Activated naive CD4-positive, alpha-beta T cell treated with anti-CD3 and anti-CD28 coated beads, Interleukin-2, amount 50 U/mL, for 72 hours (primary cell): ENCODE results near the gene IFNA8. TPM values are rescaled to one million over a fixed set of nuclear protein-coding genes. Genes with fewer than 3 reads are reported as not detected.
"Not testable (repeated sequence)": the region's sequence is repeated elsewhere in the genome, so short reads cannot be mapped to it uniquely, and the experiment has no call there.

Experiments
- ATAC-seq, 2 donors: fragments of 150-1000 bp; cut with Tn5 transposase; 2 replicates each; pipeline ENCODE4 v1.10.0; 2021; ENCODE audit warnings: mild to moderate bottlenecking in 2 of 2, moderate library complexity in 2 of 2
- DNase-seq, 2 donors: peaks; one replicate each; pipeline ENCODE4 v3.0.0; 2021 to 2022; ENCODE audit warnings: low spot score in 2 of 2
- H3K27ac Mint-ChIP-seq, 2 donors: one replicate each; pipeline ENCODE4 v1.8.0; 2022; ENCODE audit warnings: mild to moderate bottlenecking in 2 of 2, mixed read lengths in 2 of 2
- H3K36me3 Mint-ChIP-seq, 2 donors: one replicate each; pipeline ENCODE4 v1.8.0; 2022; ENCODE audit warnings: mixed read lengths in 2 of 2
- H3K9me3 Mint-ChIP-seq, 2 donors: one replicate each; pipeline ENCODE4 v1.8.0; 2022; ENCODE audit warnings: mixed read lengths in 2 of 2
- total RNA-seq, 2 donors: library from RNA; stranded (reverse); gene quantifications; one replicate each; pipeline ENCODE4 v1.2.3, GENCODE V29; 2022

The IFNA8 gene
- not detected for total RNA-seq

DNA sequence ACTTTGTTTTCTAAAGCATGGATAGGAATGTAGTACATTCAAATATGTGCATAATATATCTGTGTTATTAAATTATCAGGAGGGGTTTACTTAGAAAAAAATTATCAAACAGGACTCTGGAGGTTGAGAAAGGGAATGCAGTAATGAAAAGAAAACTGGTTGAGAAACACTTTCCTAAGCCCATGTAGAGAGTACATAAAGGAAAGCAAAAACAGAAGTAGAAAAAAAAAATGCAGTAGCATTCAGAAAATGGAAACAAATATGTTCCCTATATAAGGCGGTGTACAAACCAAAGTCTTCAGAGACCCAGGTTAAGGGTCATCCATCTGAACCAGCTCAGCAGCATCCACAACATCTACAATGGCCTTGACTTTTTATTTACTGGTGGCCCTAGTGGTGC is at the start of gene IFNA8:
IFNA8 (plus strand) TSS at position 301 of the 400 bp plus-strand sequence; CDS start at position 361, 60 bp downstream.
- DNase-seq = no peak
- H3K36me3 Mint-ChIP-seq = no peaks in the 10 kb centered on the region
- no peaks in the 10 kb centered on the region for H3K9me3 Mint-ChIP-seq
- no peak within 1 kb of the TSS for H3K27ac Mint-ChIP-seq
- ATAC-seq = no peak

DNA sequence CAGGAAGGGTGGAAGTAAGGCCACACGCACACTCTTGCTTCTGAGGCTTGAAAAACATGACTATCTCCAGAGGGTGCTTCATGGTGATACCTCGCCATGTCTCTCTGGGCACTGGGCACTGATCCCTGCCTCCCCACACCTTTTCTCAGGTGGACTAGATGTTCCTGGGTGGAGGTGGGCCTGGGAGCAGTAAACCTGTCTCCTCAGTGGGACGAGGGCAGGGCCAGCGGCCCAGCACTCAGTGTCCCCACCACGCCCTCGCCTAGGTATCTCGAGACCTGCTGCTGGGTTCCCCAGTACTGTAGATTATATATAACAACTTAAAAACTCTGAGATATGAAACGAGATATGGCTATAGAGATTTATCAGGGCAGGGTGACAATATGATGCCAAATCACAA is 46.6 kb upstream of the IFNA8 start:
- no peak overlapping the region for H3K27ac Mint-ChIP-seq
- ATAC-seq (no peak), DNase-seq (no peak)
- no peaks in the 10 kb centered on the region for H3K9me3 Mint-ChIP-seq
- no peaks in the 10 kb centered on the region for H3K36me3 Mint-ChIP-seq

DNA sequence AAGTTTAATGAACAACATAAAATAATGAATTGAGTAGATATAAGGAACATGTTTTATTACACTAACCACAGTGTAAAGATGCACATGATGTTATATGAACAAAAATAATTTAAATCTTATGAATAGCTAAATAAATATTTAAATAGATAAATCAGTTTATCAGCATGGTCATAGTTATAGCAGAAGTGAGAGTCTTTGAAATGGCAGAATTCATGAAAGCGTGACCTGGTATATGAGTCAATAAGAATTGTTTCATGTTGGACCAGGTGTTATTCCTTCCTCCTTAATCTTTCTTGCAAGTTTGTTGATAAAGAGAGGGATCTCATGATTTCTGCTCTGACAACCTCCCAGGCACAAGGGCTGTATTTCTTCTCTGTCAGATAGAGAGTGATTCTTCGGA is 41.7 kb upstream of the IFNA8 start:
- not testable (repeated sequence) for ATAC-seq, H3K9me3 Mint-ChIP-seq, H3K27ac Mint-ChIP-seq, DNase-seq, H3K36me3 Mint-ChIP-seq

DNA sequence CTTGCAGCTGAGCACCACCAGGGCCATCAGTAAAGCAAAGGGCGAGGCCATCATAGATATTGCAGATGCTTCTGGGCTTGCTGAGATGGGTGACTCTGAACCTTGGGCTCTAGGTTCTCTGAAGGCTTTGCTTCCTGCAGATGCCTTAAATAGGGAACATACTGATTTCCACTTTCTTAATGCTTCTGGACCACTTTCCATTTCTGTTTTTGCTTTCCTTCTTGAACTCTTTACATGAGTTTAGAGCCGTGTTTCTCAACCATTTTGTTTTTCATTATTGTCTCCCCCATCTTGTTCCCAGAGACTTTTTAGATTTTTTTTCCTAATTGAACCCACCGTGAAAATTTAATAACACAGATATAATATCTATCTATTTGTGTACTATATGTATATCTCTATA is 41.0 kb upstream of the IFNA8 start, which contains the start of gene IFNA13:
IFNA13 (minus strand) TSS at position 101 of the 400 bp plus-strand sequence; CDS start at position 54, 47 bp downstream.
- H3K36me3 Mint-ChIP-seq = no peaks in the 10 kb centered on the region
- H3K27ac Mint-ChIP-seq = no peak within 1 kb of the TSS
- ATAC-seq = no peak

DNA sequence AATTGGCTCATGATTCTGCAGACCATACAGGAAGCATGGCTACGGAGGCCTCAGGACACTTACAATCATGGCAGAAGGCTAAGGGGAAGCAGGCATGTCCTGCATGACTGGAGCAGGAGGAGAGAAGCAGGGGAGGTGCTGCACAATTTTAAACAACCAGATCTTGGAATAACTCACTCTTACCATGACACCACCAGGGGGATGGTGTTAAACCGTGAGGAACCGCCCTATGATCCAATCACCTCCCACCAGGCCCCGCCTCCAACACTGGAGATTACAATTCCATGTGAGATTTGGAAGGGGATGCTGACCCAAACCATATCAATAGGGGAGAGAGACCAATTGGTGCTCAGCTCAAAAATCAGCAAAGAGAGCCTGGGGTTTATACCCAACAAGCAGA is 37.5 kb upstream of the IFNA8 start:
- not testable (repeated sequence) for H3K27ac Mint-ChIP-seq, ATAC-seq, H3K9me3 Mint-ChIP-seq, DNase-seq, H3K36me3 Mint-ChIP-seq

More for the DNA sequence above, 41.0 kb upstream of the IFNA8 start, which contains the start of gene IFNA13:
- H3K9me3 Mint-ChIP-seq = no peaks in the 10 kb centered on the region
- DNase-seq = no peak

DNA sequence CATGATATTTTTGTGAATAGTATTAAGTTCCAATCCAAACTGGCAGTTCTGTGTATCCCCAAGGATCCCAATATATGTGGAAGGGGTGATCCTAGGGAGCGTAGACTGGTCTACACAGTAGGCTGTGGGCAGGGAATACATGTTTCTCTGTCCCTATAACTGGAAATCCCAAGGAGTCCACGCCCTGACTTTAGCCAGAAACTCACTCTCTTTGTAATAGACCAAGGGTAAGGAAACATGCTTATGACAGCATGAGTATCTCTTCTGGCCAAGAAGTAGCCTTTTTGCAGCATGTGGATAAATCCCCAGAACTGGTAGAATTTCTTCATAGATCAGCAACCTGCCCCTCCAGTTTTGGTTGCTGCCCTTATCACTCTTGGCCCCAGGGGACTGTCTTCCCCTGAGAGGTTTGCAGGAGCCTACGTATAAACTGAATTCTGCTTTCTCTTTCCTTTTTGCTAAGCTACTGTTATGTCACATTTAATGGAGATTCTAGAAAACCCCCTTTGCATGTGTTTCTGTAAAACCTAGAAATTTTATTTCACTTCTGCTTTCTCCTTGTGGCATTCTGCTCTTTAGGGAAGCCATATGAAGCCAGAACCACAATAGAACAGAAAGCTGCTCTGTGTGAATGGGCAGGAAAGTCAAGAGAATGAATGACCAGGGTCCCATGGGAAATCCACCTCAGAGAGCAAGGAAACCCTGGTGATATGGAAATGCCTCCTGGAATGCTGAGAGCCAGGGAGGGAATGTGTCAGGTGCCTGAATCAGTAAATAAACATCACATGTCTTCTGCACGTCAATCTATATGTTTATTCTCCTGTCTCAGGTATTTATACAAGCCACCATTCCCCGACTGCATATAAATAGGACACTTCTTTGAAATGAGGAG is 27.2 kb upstream of the IFNA8 start:
- Mint-ChIP-seq H3K9me3 (no peaks in the 10 kb centered on the region), H3K36me3 (no peaks in the 10 kb centered on the region)
- peak; percentile 59 to 81 for ATAC-seq

DNA sequence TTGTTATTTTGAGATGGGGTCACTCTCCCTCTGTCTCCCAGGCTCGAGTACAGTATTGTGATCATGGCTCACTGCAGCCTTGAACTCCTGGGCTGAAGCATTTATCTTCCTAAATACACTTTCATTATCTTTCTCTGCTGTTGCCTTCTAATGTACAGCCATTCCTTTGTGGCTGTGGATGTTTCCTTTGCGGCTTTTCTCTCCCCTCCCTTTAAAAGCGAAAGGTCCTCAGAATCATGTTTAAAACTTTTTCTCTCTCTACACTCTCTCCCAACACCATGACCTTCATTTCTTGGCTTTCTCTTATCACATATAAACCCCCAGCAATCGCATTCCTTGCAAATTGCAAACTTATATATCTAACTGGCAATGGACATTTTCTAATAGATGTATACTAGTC is 25.3 kb upstream of the IFNA8 start:
- Mint-ChIP-seq H3K9me3 (no peaks in the 10 kb centered on the region), H3K27ac (no peak overlapping the region), H3K36me3 (no peaks in the 10 kb centered on the region)
- ATAC-seq (no peak), DNase-seq (no peak)

More for the DNA sequence above, 27.2 kb upstream of the IFNA8 start:
- DNase-seq = no peak
- no peak overlapping the region for H3K27ac Mint-ChIP-seq

DNA sequence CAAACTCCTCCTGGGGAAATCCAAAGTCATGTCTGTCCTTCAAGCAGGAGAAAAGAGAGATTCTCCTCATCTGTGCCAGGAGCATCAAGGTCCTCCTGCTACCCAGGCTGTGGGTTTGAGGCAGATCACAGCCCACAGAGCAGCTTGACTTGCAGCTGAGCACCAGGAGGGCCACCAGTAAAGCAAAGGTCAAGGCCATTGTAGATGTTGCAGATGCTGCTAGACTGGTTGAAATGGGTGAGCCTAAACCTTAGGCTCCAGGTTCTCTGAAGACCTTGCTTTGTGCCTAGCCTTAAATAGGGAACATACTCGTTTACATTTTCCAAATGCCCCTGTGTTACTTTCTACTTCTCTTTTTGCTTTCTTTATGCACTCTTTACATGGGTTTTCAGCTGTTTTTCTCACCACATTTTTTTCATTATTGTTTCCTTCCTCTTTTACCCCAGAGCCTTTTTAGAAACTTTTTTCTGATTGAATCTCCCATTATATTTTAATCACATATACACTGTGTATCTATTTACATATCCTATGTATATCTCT is 23.7 kb upstream of the IFNA8 start, which contains the start of gene IFNA2:
IFNA2 (minus strand) TSS at position 268 of the 540 bp plus-strand sequence; CDS start at position 199, 69 bp downstream.
- no peaks in the 10 kb centered on the region for H3K9me3 Mint-ChIP-seq
- ATAC-seq = no peak
- DNase-seq = no peak
- H3K27ac Mint-ChIP-seq = no peak within 1 kb of the TSS
- no peaks in the 10 kb centered on the region for H3K36me3 Mint-ChIP-seq

DNA sequence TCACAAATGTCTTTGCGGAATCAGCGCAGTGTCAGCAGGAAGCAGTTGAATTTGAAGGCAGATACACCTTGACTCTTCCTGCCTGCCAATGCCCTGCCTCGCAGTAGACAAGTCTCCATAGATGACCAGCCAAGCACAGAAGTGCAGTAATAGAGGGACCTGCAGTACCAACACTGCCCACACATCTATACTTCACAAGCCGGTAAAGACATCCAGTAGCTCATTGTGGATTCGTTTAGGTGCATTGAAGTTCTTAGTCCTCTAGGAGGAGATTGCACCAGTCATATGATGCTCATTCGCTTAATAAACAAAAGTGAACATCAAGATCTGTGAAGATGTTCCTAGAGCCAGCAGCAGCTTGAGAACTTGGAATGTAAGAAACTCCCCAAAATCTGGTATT is 16.6 kb upstream of the IFNA8 start:
- DNase-seq = no peak
- Mint-ChIP-seq H3K27ac (no peak overlapping the region), H3K36me3 (no peaks in the 10 kb centered on the region), H3K9me3 (no peaks in the 10 kb centered on the region)
- peak; percentile 40 to 71 for ATAC-seq

DNA sequence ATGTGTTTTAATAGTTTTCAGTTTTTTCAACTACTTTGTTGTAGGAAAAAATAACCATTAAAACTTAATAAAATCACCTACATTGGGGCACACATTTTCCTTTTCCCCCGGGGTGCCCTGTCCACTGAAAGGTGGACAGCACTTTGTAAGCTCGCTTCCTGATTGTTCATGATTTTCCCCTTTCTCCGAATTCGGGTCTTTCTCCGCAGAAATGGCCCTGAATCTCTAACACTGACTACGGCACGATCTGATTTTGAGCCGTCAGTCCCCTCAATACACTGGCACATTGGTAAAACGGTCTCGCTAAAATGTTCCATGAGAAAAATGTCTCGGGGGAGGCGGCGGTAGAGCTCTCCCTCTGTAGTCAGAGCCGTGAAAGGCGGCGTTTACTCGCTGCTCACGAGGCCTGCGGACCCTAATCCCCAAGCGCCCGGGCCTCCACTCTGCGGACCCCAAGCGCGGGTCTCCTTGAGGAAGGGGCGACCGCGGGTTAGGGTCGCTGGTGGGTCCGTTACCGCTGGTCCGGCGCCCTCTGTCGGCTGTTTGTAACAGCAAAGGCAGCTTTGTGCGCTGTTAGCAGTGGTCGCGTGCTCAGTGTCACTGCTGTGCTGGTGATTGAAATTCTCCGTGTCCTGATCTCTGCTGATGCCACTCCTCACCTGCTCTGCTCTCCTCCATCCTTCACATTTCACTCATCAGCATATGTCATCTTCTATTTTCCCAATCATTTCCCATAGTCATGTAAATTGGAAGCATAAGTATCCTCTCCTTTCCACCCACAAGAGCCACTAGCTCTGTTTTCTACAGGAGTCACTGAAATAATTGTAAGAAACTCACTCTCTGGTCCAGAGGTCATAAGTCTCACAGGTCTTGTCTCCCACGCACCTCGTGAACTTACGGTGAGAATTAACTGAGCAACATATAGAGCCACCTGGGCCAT is 12.9 kb upstream of the IFNA8 start:
- Mint-ChIP-seq H3K9me3 (peaks cover 0 to 6% of the 10 kb centered on the region in 2 donors), H3K27ac (peak overlapping the region in 1 of 2 donors; percentile 55), H3K36me3 (no peaks in the 10 kb centered on the region)
- ATAC-seq = peak; percentile 83 to 86
- DNase-seq = peak; percentile 62 to 67

DNA sequence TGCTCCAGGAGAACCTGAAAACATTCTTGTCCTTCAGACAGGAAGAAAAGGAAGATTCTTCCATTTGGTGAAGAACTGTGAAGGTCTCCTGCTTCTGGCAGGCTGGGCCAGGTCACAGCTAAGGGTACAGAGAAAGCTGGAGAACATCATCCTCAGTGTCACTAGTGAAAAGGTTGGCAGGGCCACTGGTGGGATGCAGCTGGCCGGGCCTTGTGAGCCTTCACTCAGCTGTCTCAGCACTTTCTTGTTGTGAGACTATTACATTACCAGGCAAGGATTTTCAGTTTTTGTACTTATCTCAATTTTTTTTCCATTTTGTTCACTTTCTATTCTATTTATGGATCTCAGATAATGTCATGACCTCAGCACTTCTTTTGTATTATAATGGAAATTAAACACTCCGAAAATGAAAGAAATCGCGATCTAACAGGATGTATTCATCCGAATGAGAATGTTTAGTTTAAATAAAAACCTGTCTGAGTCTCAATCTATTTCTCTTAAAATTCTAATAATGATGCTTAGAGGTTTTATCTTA is 9.9 kb upstream of the IFNA8 start:
- ATAC-seq = no peak
- no peaks in the 10 kb centered on the region for H3K36me3 Mint-ChIP-seq
- H3K27ac Mint-ChIP-seq = no peak overlapping the region
- H3K9me3 Mint-ChIP-seq = peaks cover 0 to 6% of the 10 kb centered on the region in 2 donors
- no peak for DNase-seq

DNA sequence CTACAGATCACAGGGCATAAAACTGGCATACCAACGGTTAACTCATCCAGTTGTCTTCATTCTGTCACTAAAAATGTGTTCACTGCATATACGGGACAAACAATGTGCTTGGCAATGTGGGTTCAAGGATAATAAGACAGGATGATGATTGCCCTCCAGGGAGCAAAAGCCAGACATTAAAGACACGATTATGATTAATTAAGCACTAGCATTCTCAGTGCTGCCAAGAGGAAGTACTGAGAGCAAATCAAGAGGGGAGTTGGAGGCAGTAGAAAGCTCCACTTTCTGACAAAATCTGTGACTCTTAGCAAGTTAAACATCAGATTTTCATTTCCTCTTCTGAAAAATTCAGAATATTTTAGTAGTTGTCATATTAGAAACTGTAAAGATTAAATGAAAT is 9.0 kb upstream of the IFNA8 start:
- H3K9me3 Mint-ChIP-seq = peaks cover 0 to 6% of the 10 kb centered on the region in 2 donors
- H3K27ac Mint-ChIP-seq = no peak overlapping the region

DNA sequence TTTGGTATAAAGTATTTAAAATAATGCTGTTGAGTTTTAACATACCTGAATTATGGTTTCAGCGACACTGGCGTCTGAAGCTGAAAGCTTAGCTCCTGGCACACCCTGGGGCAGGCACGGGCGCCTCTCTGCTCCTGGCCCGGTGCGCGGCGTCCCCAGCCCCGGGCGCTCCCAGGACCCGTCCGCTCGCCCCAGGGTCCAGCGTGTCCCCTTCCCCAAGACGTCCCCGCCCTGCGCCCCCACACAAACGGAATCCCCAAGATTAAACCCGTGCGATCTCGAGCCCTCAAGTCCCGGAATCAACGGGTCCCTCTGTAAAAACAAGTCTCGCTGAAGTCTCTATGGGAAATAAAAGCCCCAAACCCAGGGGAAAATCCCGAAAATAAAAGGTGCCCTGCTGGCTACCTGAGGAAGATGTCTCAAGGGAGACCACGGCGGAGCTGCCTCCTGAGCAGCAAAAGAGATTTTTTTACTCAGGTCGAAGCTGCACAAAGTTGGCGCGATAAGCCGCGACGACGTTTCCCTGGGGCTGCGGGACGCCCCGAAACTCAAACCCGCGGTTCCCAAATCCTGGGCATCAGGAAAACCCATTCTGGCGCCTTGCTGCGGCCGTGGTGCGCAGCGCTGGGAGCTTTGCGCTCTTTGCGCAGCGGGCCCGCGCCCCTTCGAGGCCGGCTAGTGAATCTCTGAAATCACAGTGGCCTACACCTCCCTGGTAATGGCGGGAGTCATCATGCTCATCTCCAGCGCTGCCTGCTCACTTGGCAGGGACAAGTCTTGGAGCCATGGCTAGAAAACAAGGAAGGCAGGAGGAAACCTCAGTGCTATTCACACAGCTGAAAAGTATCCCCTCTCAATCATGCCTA is 6.3 kb upstream of the IFNA8 start:
- H3K36me3 Mint-ChIP-seq = no peaks in the 10 kb centered on the region
- peaks cover 0 to 6% of the 10 kb centered on the region in 2 donors for H3K9me3 Mint-ChIP-seq
- DNase-seq = peak in 1 of 2 donors; percentile 10
- no peak overlapping the region for H3K27ac Mint-ChIP-seq
- ATAC-seq = peak; percentile 22 to 58

More for the DNA sequence above, 9.0 kb upstream of the IFNA8 start:
- DNase-seq = no peak
- no peak for ATAC-seq
- no peaks in the 10 kb centered on the region for H3K36me3 Mint-ChIP-seq

DNA sequence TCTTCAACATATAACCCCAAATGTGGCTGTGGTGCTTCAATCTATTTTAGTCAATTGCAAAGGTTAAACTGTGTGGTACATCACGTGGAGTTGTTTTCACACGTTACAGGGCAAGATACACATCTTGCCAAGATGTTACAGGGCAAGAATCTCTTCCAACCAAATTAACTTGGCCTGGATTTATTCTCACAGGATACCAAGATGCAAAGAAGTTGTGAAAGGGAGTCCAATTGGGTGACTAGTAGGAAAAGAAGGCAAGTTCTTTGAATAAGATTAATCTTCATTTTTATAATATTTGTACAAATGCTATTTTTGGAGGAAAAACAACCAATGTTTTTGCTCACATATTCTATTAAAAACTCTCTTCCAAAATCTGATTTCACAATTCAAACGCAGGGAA is 4.8 kb upstream of the IFNA8 start:
- Mint-ChIP-seq H3K36me3 (no peaks in the 10 kb centered on the region), H3K27ac (no peak overlapping the region), H3K9me3 (peaks cover 0 to 6% of the 10 kb centered on the region in 2 donors)
- ATAC-seq (no peak), DNase-seq (no peak)

DNA sequence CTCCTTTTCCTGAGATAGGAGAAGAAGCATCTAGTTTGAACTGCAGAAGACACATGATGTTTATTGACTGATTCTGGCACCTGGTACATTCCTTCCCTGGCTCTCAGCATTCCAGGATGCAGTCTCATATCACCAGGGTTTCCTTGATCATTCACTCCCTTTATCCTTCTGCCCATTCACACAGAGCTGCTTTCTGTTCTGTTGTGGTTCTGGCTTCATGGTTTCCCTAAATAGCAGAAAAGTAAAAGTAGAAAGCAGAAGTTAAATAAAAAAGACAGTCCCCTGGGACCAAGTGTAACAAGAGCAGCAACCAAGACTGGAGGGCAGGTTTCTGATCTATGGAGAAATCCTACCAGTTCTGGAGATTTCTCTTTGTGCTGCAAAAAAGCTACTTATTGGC is 3.2 kb downstream of the IFNA8 start:
- ATAC-seq (no peak), DNase-seq (no peak)
- Mint-ChIP-seq H3K36me3 (no peaks in the 10 kb centered on the region), H3K27ac (no peak overlapping the region), H3K9me3 (no peaks in the 10 kb centered on the region)
